Measurements from ENCODE around the gene COPG1.

DNA sequence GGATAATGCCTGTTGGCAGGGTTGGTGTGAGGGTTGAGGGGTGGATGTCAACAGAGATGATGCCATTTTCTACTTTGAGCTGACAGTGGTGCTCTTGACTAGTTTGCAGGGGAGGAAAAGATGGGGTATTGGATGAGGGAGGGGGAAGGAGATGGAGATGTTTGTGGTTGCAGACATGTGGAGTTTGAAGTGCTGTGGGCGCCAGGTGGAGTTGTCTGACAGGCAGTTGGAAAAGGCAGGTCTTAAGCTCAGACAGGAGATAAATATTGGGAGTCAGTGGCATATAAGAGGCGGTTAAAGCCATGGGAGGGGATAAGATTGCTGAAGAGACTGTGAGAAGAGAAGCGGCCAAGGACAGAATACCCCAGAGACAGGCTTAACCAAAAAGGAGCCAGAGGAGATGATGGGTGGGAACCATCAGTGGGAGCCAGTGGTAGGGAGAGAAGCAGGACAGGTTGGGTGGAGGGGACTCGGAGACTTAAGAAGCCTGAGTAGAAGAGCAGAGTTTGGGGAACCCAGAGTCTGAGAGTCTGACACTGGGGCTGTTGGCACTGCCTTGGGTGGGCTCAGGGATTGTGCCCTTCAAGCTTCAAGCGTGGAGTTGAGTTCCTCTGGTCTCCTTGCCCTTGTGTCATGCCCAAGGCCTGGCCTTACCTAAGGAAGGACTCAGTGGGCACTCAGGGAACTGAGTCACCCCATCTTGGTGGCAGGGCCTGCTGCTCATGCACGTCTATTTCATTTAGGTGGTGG is 13.9 kb downstream of the COPG1 start:
- TF ChIP-seq ZNF70 (CRISPR knock-in tag; IDR thresholded peaks at IDR 0.05) (no peak), ZNF8 (CRISPR knock-in tag; IDR thresholded peaks at IDR 0.05) (no peak), ZNF565 (CRISPR knock-in tag; conservative IDR thresholded peaks at IDR 0.05; ENCODE audit: low read depth) (no peak), ZFP30 (CRISPR knock-in tag; IDR thresholded peaks at IDR 0.05) (no peak), POU6F1 (CRISPR knock-in tag; IDR thresholded peaks at IDR 0.05; ENCODE audit: borderline replicate concordance, low read depth) (no peak), OSR1 (CRISPR knock-in tag; IDR thresholded peaks at IDR 0.05) (no peak)
- TF ChIP-seq, protein P1, sequence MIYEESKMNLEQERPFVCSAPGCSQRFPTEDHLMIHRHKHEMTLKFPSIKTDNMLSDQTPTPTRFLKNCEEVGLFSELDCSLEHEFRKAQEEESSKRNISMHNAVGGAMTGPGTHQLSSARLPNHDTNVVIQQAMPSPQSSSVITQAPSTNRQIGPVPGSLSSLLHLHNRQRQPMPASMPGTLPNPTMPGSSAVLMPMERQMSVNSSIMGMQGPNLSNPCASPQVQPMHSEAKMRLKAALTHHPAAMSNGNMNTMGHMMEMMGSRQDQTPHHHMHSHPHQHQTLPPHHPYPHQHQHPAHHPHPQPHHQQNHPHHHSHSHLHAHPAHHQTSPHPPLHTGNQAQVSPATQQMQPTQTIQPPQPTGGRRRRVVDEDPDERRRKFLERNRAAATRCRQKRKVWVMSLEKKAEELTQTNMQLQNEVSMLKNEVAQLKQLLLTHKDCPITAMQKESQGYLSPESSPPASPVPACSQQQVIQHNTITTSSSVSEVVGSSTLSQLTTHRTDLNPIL (CRISPR knock-in tag; IDR thresholded peaks at IDR 0.05; ENCODE audit: low read depth) = no peak

Data from SK-N-SH treated with all-trans-retinoic acid at 6 μM for 48 hours (cell line).